Lower leg skin (tissue), 4 donors: ENCODE results near the gene MYH7B. TPM values are rescaled to one million over a fixed set of nuclear protein-coding genes. Genes with fewer than 3 reads are reported as not detected.

Source experiments
- DNase-seq, 2 donors: peaks; one replicate each; pipeline ENCODE4 v3.0.0-alpha.2; 2019; ENCODE audit warnings: low spot score in 2 of 2
- H3K4me3 ChIP-seq: fragments of 200-600 bp; sonication (generic); 2 replicates; pipeline ENCODE4 v1.5.1; 2017; ENCODE audit warnings: mild to moderate bottlenecking, low read depth; ENCODE audit not compliant: poor library complexity, severe bottlenecking
- CTCF ChIP-seq, 3 donors: fragments of 450-650 bp; IDR thresholded peaks; one replicate each; pipeline ENCODE4 v1.5.1; 2016; ENCODE audit warnings: antibody characterized with exemption in 3 of 3, mild to moderate bottlenecking in 3 of 3, moderate library complexity in 2 of 3
- POLR2A ChIP-seq, 2 donors: fragments of 450-650 bp; IDR thresholded peaks; one replicate each; pipeline ENCODE4 v1.6.1; 2016 to 2017; ENCODE audit warnings: antibody characterized with exemption in 2 of 2, mild to moderate bottlenecking in 1 of 2, moderate library complexity in 1 of 2
- WGBS, 2 donors: methylation state at CpG; one replicate each; pipeline ENCODE4 v1.1.5; 2018; 5-methylcytosine and 5-hydroxymethylcytosine counted together
- intact Hi-C: fragments of 100-400 bp; cut with DNase I; formaldehyde crosslinking; loops from one replicate; pipeline ENCODE4 v1.15.0; 2023; ENCODE audit warnings: low total_unique reads
- total RNA-seq, 4 donors: library from RNA; depleted of rRNA; stranded (reverse); fragments of >200 nt; gene quantifications; one replicate each; pipeline ENCODE4 v1.1.0, GENCODE V29; 2016

Gene MYH7B
- total RNA-seq, 4 donors from 2014 or later: 0.10 to 0.27 (median 0.18) TPM

- no peak overlapping the region for H3K4me3 ChIP-seq
- DNase-seq: no peak
- TF ChIP-seq CTCF (IDR thresholded peaks at IDR 0.05) (no peak), POLR2A (IDR thresholded peaks at IDR 0.05) (no peak)
- intact Hi-C loops: no loop called here
- WGBS, 2 donors: 97% methylated on average over 9 of the region's 9 CpGs
Measured at GRCh38 chr20:34942301-34942700, 13.4 kb upstream of the MYH7B start.

- no peak for DNase-seq
- TF ChIP-seq POLR2A (IDR thresholded peaks at IDR 0.05) (no peak), CTCF (IDR thresholded peaks at IDR 0.05) (no peak)
- intact Hi-C loops: no loop called here
- H3K4me3 ChIP-seq: no peak overlapping the region
- 68 to 89% methylated on average over 2 of the region's 2 CpGs for WGBS, 2 donors
Measured at GRCh38 chr20:34943808-34944567, 11.7 kb upstream of the MYH7B start.

DNA sequence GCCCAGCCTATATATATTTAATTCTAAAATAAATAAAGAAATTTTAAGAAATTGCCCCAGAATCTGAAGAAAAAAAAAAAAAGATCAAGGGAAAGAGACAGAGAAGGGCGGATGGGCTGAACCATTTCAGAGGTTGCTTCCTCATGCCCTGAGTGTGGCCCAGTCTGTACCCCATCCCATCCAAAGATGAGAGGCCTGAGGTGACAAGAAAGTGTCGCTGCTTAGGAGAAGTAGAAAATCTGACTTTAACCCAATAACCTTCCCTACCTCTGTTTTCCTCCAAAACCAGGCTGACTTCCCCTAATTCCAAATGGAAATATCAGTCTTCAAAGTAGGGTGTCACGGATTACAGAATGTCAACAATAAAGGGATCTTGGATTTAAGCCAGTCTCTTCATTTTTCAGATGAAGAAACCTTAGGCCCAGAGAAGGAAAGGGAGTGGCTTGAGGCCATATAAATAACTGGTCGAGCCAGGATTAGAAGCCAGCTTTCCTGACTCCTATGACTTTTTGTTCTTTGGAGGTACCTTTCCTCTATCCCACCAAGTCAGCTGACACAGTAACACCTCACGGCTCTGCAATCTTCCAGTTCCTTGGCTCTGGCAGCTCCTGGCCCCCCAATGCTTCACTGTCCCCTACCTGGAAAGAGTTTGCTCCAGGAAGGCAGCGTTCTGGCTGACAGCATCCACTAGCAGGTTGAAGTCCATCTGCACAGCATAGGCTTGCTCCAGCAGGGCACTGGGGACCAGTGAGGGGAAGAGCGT is 10.2 kb upstream of the MYH7B start:
- intact Hi-C loops: no loop called here
- WGBS, 2 donors: 71 to 75% methylated on average over 7 of the region's 7 CpGs
- H3K4me3 ChIP-seq: no peak overlapping the region
- TF ChIP-seq CTCF (IDR thresholded peaks at IDR 0.05) (no peak), POLR2A (IDR thresholded peaks at IDR 0.05) (no peak)
- no peak for DNase-seq

DNA sequence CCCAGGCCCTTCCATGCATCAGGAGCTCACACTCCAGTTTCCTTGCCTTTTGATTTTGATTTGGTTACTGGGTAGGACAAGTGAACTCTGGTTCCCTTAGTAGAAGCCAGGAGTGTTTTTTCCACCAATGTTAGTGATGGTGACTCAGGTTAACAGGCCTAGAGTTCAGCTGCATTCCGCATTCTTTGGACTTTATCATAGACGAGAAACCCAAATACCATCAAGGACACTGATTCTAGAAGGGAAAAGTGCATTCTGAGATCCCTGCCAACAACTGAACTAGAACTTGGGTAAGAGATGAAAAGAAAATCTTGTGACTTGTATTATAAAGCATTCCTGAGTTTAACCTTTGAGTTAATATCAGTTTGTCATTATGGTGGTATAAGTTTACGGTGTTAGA is 9.0 kb upstream of the MYH7B start:
- no peak for DNase-seq
- intact Hi-C loops: no loop called here
- TF ChIP-seq POLR2A (IDR thresholded peaks at IDR 0.05) (no peak), CTCF (IDR thresholded peaks at IDR 0.05) (no peak)
- WGBS, 2 donors: 94 to 97% methylated on average over 3 of the region's 3 CpGs
- H3K4me3 ChIP-seq: no peak overlapping the region

DNA sequence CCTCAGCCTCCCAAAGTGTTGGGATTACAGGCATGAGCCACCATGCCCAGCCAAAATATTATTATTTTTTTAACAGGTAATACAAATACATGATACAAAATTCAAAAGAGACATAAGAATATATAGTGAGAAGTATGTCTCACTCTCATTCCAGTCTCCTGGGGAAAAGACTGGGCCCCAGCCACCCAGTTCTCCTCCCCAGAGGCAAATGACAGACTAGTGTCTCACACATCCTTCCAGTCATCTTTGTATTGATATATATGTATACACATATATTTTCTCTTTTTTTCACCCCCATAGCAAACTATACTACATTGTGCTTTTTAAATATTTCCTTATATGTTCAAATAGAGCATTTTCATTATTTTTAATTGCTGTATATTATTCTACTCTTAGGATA is 8.3 kb upstream of the MYH7B start:
- no peak overlapping the region for H3K4me3 ChIP-seq
- DNase-seq: no peak
- intact Hi-C loops: no loop called here
- TF ChIP-seq CTCF (IDR thresholded peaks at IDR 0.05): no peak
- no peak for TF ChIP-seq POLR2A (IDR thresholded peaks at IDR 0.05)
